Hematopoietic multipotent progenitor cell treated with erythropoietin and hydrocortisone succinate and interleukin-3 and kit ligand, for 17 days (in vitro differentiated cells): ENCODE measurements around the gene PROSER3.

Experiments used
- DNase-seq: peaks from one replicate; pipeline ENCODE4 v3.0.0-alpha.2; 2015; ENCODE audit warnings: low spot score

Gene PROSER3

GRCh38 chr19:35777961-35778360 lies 20.0 kb downstream of the PROSER3 start:
- no peak for DNase-seq

GRCh38 chr19:35779033-35779432 lies 21.1 kb downstream of the PROSER3 start:
- no peak for DNase-seq

- DNase-seq: no peak
Measured at GRCh38 chr19:35780058-35780457, 22.1 kb downstream of the PROSER3 start.

- DNase-seq: no peak
Measured at GRCh38 chr19:35780717-35781116, 22.7 kb downstream of the PROSER3 start.

- no peak for DNase-seq
Measured at GRCh38 chr19:35781650-35782049, 23.7 kb downstream of the PROSER3 start.

- DNase-seq: no peak
Measured at GRCh38 chr19:35782589-35782988, 24.6 kb downstream of the PROSER3 start.

- no peak for DNase-seq
Measured at GRCh38 chr19:35783469-35784434, 25.8 kb downstream of the PROSER3 start.

GRCh38 chr19:35784503-35785338 lies 26.7 kb downstream of the PROSER3 start:
- DNase-seq: no peak

GRCh38 chr19:35785339-35785627 lies 27.3 kb downstream of the PROSER3 start:
- no peak for DNase-seq

- DNase-seq: no peak
Measured at GRCh38 chr19:35786299-35787160, 28.6 kb downstream of the PROSER3 start.

GRCh38 chr19:35787227-35787799 lies 29.3 kb downstream of the PROSER3 start:
- no peak for DNase-seq

- no peak for DNase-seq
Measured at GRCh38 chr19:35788205-35788960, 30.4 kb downstream of the PROSER3 start.

- DNase-seq: no peak
Measured at GRCh38 chr19:35789195-35789977, 31.4 kb downstream of the PROSER3 start.

- DNase-seq: no peak
Measured at GRCh38 chr19:35789978-35790944, 32.3 kb downstream of the PROSER3 start.

- no peak for DNase-seq
Measured at GRCh38 chr19:35790981-35791813, 33.2 kb downstream of the PROSER3 start.

GRCh38 chr19:35791814-35792279 lies 33.9 kb downstream of the PROSER3 start:
- DNase-seq: no peak

GRCh38 chr19:35792312-35792711 lies 34.3 kb downstream of the PROSER3 start:
- no peak for DNase-seq

GRCh38 chr19:35792888-35793287 lies 34.9 kb downstream of the PROSER3 start:
- no peak for DNase-seq
